ENCODE data around the gene TRPC4AP.
"Not testable (repeated sequence)": the region's sequence is repeated elsewhere in the genome, so short reads cannot be mapped to it uniquely, and the experiment has no call there.

The TRPC4AP gene

GRCh38 chr20:35092524-35093266, at the start of gene TRPC4AP:
Gene TRPC4AP (minus strand): TSS chr20:35092807. CDS start chr20:35092781, 26 bp downstream.
- peak; percentile 65 to 79 (median 77) for DNase-seq (ENCODE audit: low read depth in 4 of 4, low spot score in 1 of 4)

GRCh38 chr20:35135867-35136586, 43.4 kb upstream of the TRPC4AP start:
- no peak for DNase-seq (ENCODE audit: low read depth in 4 of 4, low spot score in 1 of 4)

- DNase-seq (ENCODE audit: low read depth in 4 of 4, low spot score in 1 of 4) = no peak
These were observed 42.3 kb upstream of the TRPC4AP start for GRCh38 chr20:35134880-35135279.

GRCh38 chr20:35134472-35134871, 41.9 kb upstream of the TRPC4AP start:
- no peak for DNase-seq (ENCODE audit: low read depth in 4 of 4, low spot score in 1 of 4)

- no peak for DNase-seq (ENCODE audit: low read depth in 4 of 4, low spot score in 1 of 4)
These were observed 41.1 kb upstream of the TRPC4AP start for GRCh38 chr20:35133735-35134134.

- DNase-seq (ENCODE audit: low read depth in 4 of 4, low spot score in 1 of 4) = no peak
These were observed 40.4 kb upstream of the TRPC4AP start for GRCh38 chr20:35133031-35133430.

- no peak for DNase-seq (ENCODE audit: low read depth in 4 of 4, low spot score in 1 of 4)
These were observed 39.3 kb upstream of the TRPC4AP start for GRCh38 chr20:35131934-35132333.

- no peak for DNase-seq (ENCODE audit: low read depth in 4 of 4, low spot score in 1 of 4)
These were observed 37.1 kb upstream of the TRPC4AP start for GRCh38 chr20:35129647-35130069.

- no peak for DNase-seq (ENCODE audit: low read depth in 4 of 4, low spot score in 1 of 4)
These were observed 33.1 kb upstream of the TRPC4AP start for GRCh38 chr20:35125753-35126152.

GRCh38 chr20:35122756-35123405, 30.3 kb upstream of the TRPC4AP start:
- no peak for DNase-seq (ENCODE audit: low read depth in 4 of 4, low spot score in 1 of 4)

GRCh38 chr20:35121186-35121585, 28.6 kb upstream of the TRPC4AP start:
- DNase-seq (ENCODE audit: low read depth in 4 of 4, low spot score in 1 of 4) = no peak

GRCh38 chr20:35120012-35120701, 27.6 kb upstream of the TRPC4AP start:
- DNase-seq (ENCODE audit: low read depth in 4 of 4, low spot score in 1 of 4) = no peak

- DNase-seq (ENCODE audit: low read depth in 4 of 4, low spot score in 1 of 4) = no peak
These were observed 25.0 kb upstream of the TRPC4AP start for GRCh38 chr20:35117629-35118028.

GRCh38 chr20:35117196-35117595, 24.6 kb upstream of the TRPC4AP start:
- no peak for DNase-seq (ENCODE audit: low read depth in 4 of 4, low spot score in 1 of 4)

- DNase-seq (ENCODE audit: low read depth in 4 of 4, low spot score in 1 of 4) = no peak
These were observed 23.7 kb upstream of the TRPC4AP start for GRCh38 chr20:35116258-35116657.

GRCh38 chr20:35115606-35116005, 23.0 kb upstream of the TRPC4AP start:
- no peak for DNase-seq (ENCODE audit: low read depth in 4 of 4, low spot score in 1 of 4)

GRCh38 chr20:35112276-35112675, 19.7 kb upstream of the TRPC4AP start:
- DNase-seq (ENCODE audit: low read depth in 4 of 4, low spot score in 1 of 4) = not testable (repeated sequence)

- DNase-seq (ENCODE audit: low read depth in 4 of 4, low spot score in 1 of 4) = no peak
These were observed 18.7 kb upstream of the TRPC4AP start for GRCh38 chr20:35111141-35111888.

- DNase-seq (ENCODE audit: low read depth in 4 of 4, low spot score in 1 of 4) = no peak
These were observed 16.3 kb upstream of the TRPC4AP start for GRCh38 chr20:35108921-35109320.

GRCh38 chr20:35106827-35107380, 14.3 kb upstream of the TRPC4AP start:
- no peak for DNase-seq (ENCODE audit: low read depth in 4 of 4, low spot score in 1 of 4)
